Brain pericyte (primary cell): Measurements from ENCODE around the gene FAM222A.

ENCODE experiments used
- DNase-seq: peaks from one replicate; pipeline ENCODE4 v3.0.0-alpha.2; 2012; ENCODE audit warnings: low read depth, low spot score

Gene FAM222A

GRCh38 chr12:109771746-109772621, 58.4 kb downstream of the FAM222A start:
- DNase-seq = no peak

- DNase-seq = no peak
Observed at GRCh38 chr12:109772622-109773321, 59.1 kb downstream of the FAM222A start.

- no peak for DNase-seq
Observed at GRCh38 chr12:109773384-109774011, 59.9 kb downstream of the FAM222A start.

GRCh38 chr12:109775172-109775881, 61.7 kb downstream of the FAM222A start:
- no peak for DNase-seq

- no peak for DNase-seq
Observed at GRCh38 chr12:109776624-109777023, 63.0 kb downstream of the FAM222A start.

- DNase-seq = no peak
Observed at GRCh38 chr12:109777544-109777943, 63.9 kb downstream of the FAM222A start.

GRCh38 chr12:109778684-109779083, 65.1 kb downstream of the FAM222A start:
- DNase-seq = no peak

- no peak for DNase-seq
Observed at GRCh38 chr12:109779382-109779781, 65.8 kb downstream of the FAM222A start.

- no peak for DNase-seq
Observed at GRCh38 chr12:109781668-109782325, 68.2 kb downstream of the FAM222A start.

GRCh38 chr12:109782326-109782703, 68.7 kb downstream of the FAM222A start:
- DNase-seq = no peak

GRCh38 chr12:109783135-109783964, 69.7 kb downstream of the FAM222A start:
- no peak for DNase-seq

- DNase-seq = no peak
Observed at GRCh38 chr12:109783965-109784244, 70.3 kb downstream of the FAM222A start.

GRCh38 chr12:109785854-109786253, 72.2 kb downstream of the FAM222A start:
- DNase-seq = no peak

GRCh38 chr12:109786799-109787198, 73.2 kb downstream of the FAM222A start:
- DNase-seq = no peak

GRCh38 chr12:109789526-109790048, 76.0 kb downstream of the FAM222A start:
- DNase-seq = no peak

GRCh38 chr12:109792992-109793391, 79.4 kb downstream of the FAM222A start:
- DNase-seq = no peak

GRCh38 chr12:109793411-109793810, 79.8 kb downstream of the FAM222A start:
- no peak for DNase-seq

- no peak for DNase-seq
Observed at GRCh38 chr12:109793826-109794501, 80.3 kb downstream of the FAM222A start.

GRCh38 chr12:109795023-109795422, 81.4 kb downstream of the FAM222A start:
- no peak for DNase-seq

- DNase-seq = no peak
Observed at GRCh38 chr12:109796057-109796456, 82.4 kb downstream of the FAM222A start.
